Measurements from ENCODE around the gene MOSMO. TPM values are rescaled to one million over a fixed set of nuclear protein-coding genes. Genes with fewer than 3 reads are reported as not detected.

Gene MOSMO
- total RNA-seq, 1 donor from 2014 or later = 33.9 TPM

DNA sequence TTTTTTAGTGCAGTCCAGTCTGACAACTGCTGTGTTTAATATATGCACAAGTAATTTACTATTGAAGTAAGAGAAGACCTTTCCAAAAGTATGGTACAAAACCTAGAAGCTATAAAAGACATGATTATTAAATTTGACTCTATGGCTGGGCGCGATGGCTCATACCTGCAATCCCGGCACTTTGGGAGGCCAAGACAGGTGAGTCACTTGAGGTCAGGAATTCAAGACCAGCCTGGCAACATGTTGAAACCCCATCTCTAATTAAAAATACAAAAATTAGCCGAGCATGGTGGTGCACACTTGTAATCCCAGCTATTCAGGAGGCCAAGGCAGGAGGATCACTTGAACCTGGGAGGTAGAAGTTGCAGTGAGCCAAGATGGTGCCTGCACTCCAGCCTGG lies 43.1 kb downstream of the MOSMO start:
- Histone ChIP-seq H3K9me3 (no peaks in the 10 kb centered on the region), H3K36me3 (no peaks in the 10 kb centered on the region), H3K27ac (no peak overlapping the region), H3K4me1 (no peaks in the 10 kb centered on the region), H3K27me3 (no peaks in the 10 kb centered on the region), H3K4me3 (no peak overlapping the region)
- no peak for DNase-seq (ENCODE audit: extremely low spot score in 2 of 2)
- TF ChIP-seq POLR2AphosphoS5 (IDR thresholded peaks at IDR 0.05; ENCODE audit: insufficient read depth in 1 of 2, low read depth in 1 of 2) (no peak), POLR2A (IDR thresholded peaks at IDR 0.05) (no peak)
- TF ChIP-seq, protein P1, sequence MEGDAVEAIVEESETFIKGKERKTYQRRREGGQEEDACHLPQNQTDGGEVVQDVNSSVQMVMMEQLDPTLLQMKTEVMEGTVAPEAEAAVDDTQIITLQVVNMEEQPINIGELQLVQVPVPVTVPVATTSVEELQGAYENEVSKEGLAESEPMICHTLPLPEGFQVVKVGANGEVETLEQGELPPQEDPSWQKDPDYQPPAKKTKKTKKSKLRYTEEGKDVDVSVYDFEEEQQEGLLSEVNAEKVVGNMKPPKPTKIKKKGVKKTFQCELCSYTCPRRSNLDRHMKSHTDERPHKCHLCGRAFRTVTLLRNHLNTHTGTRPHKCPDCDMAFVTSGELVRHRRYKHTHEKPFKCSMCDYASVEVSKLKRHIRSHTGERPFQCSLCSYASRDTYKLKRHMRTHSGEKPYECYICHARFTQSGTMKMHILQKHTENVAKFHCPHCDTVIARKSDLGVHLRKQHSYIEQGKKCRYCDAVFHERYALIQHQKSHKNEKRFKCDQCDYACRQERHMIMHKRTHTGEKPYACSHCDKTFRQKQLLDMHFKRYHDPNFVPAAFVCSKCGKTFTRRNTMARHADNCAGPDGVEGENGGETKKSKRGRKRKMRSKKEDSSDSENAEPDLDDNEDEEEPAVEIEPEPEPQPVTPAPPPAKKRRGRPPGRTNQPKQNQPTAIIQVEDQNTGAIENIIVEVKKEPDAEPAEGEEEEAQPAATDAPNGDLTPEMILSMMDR (IDR thresholded peaks at IDR 0.05) = no peak
- intact Hi-C loops (cut with DNase I) = no loop called here

DNA sequence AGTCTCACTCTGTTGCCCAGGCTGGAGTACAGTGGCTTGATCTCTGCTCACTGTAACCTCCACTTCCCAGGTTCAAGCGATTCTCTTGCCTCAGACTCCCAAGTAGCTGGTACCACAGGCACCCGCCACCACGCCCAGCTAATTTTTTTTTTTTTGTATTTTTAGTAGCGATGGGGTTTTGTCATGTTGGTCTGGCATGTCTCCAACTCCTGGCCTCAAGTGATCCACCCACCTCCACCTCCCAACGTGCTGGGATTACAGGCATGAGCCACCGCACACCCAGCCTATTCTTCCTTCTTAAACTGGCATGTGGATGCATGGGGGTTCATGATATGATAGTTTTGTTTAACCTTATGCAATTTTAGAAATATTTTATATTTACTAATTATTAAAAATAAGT lies 45.1 kb downstream of the MOSMO start:
- Histone ChIP-seq H3K27ac (no peak overlapping the region), H3K9me3 (no peaks in the 10 kb centered on the region), H3K36me3 (no peaks in the 10 kb centered on the region), H3K27me3 (no peaks in the 10 kb centered on the region), H3K4me1 (no peaks in the 10 kb centered on the region), H3K4me3 (no peak overlapping the region)
- no peak for DNase-seq (ENCODE audit: extremely low spot score in 2 of 2)
- intact Hi-C loops (cut with DNase I) = no loop called here
- TF ChIP-seq POLR2A (IDR thresholded peaks at IDR 0.05) = no peak
- TF ChIP-seq POLR2AphosphoS5 (IDR thresholded peaks at IDR 0.05; ENCODE audit: insufficient read depth in 1 of 2, low read depth in 1 of 2) = no peak
- TF ChIP-seq, protein P1 (IDR thresholded peaks at IDR 0.05) = no peak

DNA sequence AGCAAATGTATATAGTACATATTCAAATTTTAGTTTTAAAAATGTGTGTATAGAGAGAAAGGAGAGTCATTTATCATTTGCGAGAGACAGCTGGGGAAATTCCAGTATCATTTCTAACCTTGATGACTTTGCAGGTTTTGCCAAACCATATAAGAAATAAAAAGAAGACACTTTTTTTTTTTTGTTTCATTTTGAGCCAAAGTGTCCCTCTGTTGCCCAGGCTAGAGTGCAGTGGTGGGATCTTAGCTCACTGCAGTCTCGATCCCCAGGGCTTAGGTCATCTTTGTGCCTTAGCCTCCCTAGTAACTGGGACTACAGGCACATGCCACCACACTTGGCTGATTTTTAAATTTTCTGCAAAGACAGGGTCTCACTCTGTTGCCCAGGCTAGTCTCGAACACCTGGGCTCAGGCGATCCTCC lies 46.0 kb downstream of the MOSMO start:
- Histone ChIP-seq H3K36me3 (no peaks in the 10 kb centered on the region), H3K27me3 (no peaks in the 10 kb centered on the region), H3K27ac (no peak overlapping the region), H3K4me1 (no peaks in the 10 kb centered on the region), H3K4me3 (no peak overlapping the region), H3K9me3 (no peaks in the 10 kb centered on the region)
- no peak for DNase-seq (ENCODE audit: extremely low spot score in 2 of 2)
- intact Hi-C loops (cut with DNase I) = no loop called here
- TF ChIP-seq POLR2A (IDR thresholded peaks at IDR 0.05) (no peak), POLR2AphosphoS5 (IDR thresholded peaks at IDR 0.05; ENCODE audit: insufficient read depth in 1 of 2, low read depth in 1 of 2) (no peak)
- TF ChIP-seq, protein P1 (IDR thresholded peaks at IDR 0.05) = no peak

DNA sequence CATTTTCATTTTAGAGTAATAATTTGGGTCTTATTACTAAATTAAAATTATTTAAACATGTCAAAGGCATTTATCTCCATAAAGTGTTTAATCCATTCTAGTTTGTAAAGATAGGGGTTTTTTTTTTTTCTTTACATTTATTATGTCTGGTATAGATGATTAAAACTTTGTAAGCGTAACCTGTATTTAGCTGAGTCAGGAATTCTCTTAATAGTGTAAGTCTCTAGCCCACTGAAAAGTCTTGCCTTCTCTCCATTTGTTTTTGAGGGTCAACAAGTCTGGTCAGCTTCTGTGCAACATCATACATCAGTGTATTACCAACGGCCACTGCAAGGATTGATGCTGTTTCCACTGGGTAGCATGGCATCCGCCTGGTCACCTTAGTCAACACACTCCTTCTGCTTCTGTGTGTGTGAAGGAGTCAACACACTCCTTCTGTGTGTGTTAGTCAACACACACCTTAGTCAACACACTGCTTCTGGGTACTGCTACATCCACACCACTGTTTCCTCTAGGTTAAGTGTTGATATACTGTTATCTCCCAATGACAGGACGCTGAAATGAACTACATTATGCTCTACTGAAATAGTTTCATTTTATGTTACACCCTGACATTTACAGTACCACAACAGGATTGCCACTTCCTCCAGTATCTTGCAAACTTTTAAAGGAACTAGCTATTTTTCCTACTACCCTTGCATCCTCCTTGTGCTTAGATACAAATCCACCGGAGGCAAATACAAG lies 47.1 kb downstream of the MOSMO start:
- no peaks in the 10 kb centered on the region for H3K9me3 ChIP-seq
- intact Hi-C loops (cut with DNase I) = no loop called here
- no peaks in the 10 kb centered on the region for H3K27me3 ChIP-seq
- no peaks in the 10 kb centered on the region for H3K36me3 ChIP-seq
- H3K4me3 ChIP-seq = no peak overlapping the region
- no peak for TF ChIP-seq POLR2A (IDR thresholded peaks at IDR 0.05)
- DNase-seq (ENCODE audit: extremely low spot score in 2 of 2) = no peak
- no peaks in the 10 kb centered on the region for H3K4me1 ChIP-seq
- no peak overlapping the region for H3K27ac ChIP-seq

DNA sequence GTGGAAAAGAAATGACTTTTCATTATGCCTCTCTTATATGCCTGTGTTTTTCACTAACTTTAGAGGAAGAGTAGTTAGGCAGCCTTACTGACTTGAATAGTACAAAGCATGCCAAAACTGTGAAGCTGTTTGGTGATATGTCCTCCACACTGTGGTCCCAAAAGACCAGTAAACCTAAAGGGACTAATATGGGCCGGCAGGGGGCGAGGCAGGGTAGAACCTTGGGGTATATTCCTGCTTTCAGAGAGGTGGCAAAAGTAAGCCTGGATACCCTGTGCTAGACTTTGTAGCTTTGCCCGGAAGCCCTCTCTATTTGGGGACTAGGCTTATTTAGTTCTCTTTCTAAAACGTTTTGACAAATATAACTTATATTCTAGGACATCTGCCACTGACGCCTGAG lies 48.0 kb downstream of the MOSMO start:
- Histone ChIP-seq H3K36me3 (no peaks in the 10 kb centered on the region), H3K9me3 (no peaks in the 10 kb centered on the region), H3K4me1 (no peaks in the 10 kb centered on the region), H3K27ac (no peak overlapping the region), H3K4me3 (no peak overlapping the region), H3K27me3 (no peaks in the 10 kb centered on the region)
- TF ChIP-seq, protein P1 (IDR thresholded peaks at IDR 0.05) = no peak
- TF ChIP-seq POLR2A (IDR thresholded peaks at IDR 0.05) = no peak
- TF ChIP-seq POLR2AphosphoS5 (IDR thresholded peaks at IDR 0.05; ENCODE audit: insufficient read depth in 1 of 2, low read depth in 1 of 2) = no peak
- intact Hi-C loops (cut with DNase I) = no loop called here
- no peak for DNase-seq (ENCODE audit: extremely low spot score in 2 of 2)

Data from vagina (tissue), 2 donors.